ACHN (cell line): ENCODE data around the gene PLD4.

Source experiments
- DNase-seq: peaks from one replicate; pipeline ENCODE4 v3.0.0-alpha.2; 2015
- in situ Hi-C: cut with HindIII; loops from 2 replicates; pipeline ENCODE4 v1.10.0; 2017; ENCODE audit warnings: low sequenced_read_pairs, low pct_ligation_motif_present, low pct_unique_long_range_greater_than_20kb

The PLD4 gene

DNA sequence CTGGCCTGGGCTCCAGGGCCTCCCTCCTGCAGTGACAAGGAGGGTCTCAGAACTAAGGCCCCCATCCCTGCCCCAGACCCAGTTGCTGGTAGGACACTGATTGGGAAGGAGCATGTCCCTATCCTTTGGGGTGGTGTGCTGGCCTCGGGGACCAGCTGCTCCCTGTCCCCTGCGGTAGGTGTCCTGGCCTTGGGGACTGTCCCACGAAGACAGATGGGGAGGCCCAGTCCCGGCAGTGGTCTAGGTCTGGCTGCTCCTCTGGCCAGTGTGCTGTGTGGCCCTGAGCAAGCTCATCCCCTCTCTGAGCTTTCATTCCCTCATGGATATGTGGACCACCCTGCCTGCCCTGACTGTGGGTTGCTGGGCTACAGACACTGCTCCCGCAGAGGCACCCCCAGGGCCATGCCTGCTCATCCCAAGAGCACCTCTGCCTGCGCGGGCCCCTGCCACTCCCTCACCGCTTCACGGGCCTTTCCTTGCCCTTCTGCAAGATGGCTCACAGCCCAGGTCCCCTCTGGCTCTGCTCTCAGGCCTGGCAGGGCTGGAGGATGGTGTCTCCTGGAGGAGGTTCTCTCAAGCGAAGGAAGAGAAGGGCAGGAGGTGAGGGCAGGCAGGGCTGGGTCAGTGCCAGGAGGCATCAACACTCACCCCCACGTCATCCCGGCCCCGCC lies 41.0 kb downstream of the PLD4 start:
- no peak for DNase-seq
- in situ Hi-C loops = no loop called here

DNA sequence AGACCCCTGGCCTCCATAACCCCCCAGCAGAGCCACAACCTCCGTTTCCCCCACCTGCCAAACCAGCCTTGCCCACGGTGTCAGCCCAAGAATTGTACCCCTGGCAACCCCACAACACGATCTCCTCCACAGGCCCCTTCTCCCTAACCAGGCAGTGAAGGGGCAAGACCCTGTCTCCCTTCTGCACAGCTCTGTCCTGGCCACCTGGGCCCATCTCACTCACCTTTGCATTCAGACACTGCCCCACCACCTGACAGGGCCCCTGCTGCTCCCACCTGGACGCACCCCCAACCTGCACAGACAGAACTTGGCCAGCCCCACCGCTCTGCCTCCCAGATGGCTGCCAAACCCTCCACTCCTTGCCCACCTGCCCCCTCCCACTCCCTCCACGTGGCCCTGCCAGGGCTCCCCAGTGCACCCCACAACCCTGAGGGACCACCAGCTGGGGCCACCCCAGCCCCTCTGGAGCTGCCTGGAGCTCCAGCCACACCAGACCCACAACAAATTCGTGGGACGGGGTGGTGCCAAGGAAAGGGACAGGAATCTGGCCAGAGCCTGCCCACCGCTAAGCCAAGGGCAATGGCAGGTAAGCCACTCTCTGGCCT lies 41.7 kb downstream of the PLD4 start:
- in situ Hi-C loops = no loop called here
- DNase-seq = no peak

DNA sequence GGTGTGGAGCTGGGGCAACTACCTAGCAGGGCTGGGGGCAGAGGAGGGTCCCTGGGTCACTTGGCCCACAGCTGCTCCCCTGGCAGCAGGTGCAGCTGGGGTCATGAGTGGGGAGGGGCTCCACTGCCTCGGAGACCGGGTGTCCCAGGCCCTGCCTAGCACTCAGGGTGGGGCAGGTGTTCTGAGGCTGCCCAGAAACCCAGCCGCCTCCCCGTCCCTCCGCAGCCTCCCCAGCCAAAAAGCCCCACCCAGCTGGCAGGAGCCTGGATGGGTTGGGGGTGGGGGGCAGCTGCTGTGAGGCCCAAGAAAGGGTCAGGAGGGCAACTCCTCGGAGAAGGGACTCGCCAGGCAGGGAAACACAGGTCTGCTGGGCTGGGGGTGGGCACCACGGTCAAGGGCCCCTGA lies 42.3 kb downstream of the PLD4 start:
- in situ Hi-C loops = no loop called here
- DNase-seq = no peak

DNA sequence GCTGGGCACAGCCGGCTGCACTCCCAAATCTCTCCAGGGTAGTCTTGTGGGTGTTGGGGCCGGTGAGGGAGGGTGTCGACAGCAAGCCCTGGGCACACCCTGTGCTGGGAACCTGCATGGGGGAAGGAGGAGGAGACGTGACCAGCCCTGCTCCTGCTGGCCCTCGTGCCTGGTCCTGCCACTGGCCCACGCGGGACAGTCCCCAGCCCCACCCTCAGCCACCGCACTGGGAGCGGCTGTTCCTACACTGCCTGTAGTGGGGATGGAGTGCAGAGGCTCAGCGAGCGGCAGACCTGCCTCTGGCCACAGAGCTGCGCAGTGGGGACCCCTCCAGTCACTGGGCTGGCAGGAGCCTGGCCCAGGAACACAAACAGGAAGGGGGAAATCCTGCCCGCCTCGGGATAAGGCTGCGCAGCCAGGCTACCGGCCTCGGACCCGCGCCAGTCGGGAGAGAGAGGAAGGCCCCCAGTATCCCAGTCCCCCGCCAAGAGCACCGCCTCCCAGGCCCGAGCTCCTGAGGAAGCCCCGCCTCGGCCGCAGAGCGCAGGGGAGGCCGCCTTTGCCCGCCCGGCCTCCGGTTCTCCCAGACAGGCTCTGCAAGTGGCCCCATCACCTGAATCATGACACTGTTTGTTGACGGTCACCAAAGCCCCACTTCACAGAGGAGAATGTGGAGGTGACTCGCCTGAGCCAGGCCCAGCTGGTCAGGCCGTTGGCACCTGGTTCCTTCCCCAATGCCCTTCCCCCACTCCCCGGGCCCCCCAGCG lies 42.9 kb downstream of the PLD4 start:
- no peak for DNase-seq
- in situ Hi-C loops = no loop called here

DNA sequence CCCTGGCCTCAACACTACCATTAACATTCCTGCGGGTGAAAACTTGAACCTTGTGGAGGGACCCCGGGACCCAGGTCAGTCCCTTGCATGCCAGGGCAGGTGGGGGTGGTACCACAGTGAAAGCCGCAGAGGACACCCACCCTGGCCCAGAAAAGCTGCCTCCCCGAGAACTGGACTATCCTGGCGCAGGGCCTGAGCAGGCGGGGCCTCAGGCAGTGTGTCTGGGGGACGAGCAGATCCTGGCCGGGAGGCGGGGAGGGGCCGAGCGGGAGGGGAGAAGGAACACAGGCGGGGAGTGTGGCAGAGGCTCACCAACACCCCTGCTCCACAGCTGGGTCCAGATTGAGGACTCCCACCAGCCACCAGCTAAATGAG lies 43.5 kb downstream of the PLD4 start:
- no peak for DNase-seq

DNA sequence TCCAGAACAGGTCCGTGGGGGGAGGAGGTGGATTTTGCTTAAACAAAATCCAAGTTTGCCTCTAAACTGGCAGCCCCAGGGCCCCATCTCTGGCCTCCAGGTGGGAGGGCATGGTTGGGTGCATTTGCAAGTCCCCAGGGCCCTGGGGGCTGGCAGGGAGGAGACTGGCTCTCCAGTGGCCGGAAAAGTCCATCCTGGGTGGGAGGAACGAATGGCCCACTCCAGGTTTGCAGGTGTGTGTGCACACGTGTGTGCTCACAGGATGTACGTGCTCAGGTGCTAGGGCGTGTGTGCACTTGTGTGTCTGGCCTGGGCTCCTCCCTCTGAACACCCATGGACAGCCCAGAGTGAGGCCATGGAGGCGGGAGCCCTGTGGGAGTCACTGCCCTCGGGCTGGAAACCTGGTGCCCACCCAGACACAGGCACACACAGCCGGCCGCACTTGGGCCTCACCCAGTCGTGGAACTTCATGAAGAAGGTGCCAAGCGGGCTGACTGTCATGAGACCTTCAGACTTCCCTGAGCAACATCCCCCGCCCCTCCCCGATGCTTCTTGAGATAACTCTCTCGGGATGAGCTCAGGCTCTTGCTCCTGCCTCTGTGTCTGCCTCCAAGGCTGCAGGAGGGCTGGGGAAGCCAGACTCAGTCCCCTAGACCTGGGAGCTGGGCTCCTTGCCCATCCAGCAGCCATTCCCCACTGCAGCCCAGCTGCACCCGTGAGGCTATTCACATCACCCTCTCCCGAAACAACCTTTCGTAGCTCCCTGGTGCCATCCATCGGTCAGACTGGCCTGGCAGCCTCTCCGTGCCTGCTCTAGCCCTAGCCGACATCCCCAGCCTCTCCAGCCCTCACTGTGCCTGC lies 44.1 kb downstream of the PLD4 start:
- in situ Hi-C loops = no loop called here
- DNase-seq = peak; percentile 15

More for the DNA sequence above, 43.5 kb downstream of the PLD4 start:
- in situ Hi-C loops = no loop called here

DNA sequence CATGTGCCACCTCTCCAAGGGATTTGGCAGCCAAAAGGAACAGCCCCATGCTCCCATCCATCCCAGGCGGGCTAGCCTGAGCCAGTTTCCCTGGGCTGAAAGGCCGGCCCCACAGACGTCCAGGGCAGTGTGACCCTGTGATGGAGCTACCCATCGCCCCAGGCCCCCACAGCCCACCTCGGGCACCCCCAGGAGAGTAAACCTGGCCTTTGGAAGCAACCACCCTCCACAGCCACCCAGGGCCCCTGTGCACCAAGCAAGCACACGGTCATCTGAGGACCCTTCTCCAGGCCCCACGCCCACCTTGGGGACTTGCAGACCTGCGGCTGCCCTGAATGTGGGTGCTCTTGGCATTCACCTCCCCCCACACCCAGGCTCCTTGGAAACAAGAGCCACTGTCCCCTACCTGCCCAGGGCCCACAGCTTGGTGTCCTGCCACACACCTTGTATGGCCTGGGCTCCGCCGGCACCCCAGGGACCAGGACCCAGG lies 45.1 kb downstream of the PLD4 start:
- no peak for DNase-seq
- in situ Hi-C loops = no loop called here

DNA sequence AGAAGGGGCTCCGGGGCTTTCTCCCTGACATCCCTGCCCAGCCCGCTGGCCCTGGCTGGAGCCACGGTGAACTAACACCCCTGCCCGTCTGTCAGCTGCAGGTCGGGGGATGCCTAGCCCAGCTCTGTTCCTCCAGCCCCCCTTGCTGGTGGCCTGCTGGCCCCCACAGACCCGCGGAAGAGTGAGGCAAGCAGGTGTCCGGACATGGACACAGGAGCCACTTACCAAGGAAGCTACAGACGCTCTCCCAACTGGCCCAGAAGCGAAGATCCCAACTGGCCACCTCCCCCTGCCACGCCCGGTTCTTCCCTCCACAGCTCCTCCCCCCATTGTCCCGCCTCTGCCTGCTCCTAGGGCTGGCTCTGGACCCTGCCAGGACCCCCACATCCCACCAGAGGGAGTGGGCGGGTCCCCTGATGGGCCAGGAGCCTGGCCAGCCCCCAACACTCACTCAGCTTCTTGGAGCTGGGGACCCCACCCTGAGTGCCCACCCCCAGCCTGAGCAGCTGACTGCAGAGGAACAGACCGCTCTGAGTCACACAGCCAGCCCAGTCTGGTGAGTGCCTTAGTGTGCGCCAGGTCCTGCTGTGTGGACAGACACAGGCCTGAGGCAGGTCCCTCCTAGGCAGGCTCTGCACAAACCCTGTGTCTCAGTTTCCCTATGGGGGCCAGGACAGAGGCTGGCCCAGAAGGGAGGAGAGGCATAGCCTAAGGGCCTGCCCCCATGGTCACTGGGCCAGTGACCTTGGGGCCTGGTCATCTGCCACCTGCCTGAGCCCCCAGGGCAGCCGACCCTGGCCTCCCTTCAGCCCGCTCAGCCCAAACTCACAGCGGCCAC lies 45.8 kb downstream of the PLD4 start:
- DNase-seq = peak; percentile 79
- in situ Hi-C loops = no loop called here

DNA sequence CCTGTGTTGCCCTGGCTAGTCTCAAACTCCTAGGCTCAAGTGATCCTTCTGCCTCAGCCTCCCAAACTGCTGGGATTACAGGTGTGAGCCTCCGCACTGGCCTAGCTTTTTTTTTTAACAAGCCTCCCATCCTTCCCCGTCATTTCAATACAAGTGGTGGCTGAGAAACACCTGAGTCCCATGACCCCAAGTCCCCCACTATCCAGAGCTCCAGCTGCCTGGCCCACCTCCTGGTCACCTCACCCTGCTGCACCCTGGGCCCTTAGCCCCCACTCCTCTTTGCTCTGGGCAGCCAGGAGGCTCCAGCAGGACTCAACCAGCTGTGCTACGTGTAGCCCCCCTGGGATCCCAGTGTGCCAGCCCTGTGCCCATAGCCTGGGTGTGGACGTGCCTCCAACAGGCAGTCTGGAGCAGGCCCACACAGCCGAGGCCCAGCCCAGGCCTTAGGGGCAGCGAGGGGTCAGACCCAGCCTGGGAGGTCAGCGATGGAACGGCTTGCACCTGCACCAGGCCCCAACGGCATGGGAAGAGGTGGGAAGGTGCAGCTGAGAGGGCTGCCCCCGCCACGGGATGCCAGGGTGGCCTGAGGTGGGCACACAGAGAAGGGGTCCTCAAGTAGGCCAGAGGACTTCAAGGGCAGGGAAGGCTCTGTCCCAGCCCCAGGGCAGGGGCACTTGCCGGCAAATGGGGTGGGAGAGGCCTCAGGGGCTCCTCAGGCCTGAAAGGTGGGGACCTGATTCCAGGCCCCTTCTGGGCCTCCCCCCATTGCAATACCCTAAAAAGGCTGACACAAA lies 47.0 kb downstream of the PLD4 start:
- in situ Hi-C loops = no loop called here
- no peak for DNase-seq

DNA sequence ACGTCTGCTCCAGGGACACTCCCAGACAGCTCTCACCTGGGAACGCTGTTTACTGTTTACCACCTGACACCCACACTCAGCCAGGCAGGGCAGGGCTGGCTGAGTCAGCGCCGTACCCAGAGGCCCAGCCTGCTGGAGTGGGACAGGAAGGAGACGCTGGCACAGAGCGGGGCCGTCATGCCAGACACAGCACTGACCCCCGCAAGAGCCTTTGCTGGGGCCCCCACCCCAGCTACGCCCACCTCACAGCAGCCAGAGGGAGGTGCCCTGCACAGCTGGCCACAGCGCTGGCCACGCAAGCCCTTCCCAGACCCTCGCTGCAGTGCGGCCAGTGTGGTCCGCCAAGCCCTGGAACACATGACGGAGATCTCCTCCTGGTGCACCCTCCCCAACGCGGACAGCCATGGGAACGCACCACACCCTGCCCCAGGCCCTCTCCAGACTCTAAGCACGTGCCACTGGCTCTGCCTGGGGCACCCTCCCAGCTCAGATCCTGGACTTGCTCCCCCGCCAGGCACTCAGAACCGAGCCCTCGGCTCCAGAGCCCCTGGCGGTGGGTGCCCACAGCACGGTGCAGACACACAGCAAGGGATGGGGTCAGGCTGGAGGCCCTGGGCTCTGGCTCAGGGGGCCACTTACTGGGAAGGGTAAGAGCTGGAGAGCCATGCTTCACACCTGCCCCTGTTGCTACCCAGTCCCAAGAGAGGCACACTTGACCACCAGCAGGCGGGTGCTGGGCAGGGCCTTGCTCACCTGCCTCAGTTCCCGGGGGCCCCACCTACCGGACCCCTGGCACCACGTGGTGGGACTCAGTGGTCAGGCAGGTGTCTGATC lies 47.8 kb downstream of the PLD4 start:
- in situ Hi-C loops = no loop called here
- DNase-seq = peak; percentile 60

DNA sequence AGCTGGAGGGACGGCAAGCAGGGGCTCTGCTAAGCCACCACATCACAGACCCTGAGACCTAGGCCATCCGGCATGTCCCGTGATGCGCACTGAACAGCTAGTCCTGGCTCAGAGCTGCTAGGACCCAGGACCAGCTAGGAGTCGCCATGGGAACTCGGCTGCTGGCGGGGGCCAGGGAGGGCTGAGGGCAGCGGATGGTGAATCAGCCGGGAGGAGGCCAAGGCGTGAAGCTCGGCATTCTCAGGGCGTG lies 48.4 kb downstream of the PLD4 start:
- peak; percentile 96 for DNase-seq
- in situ Hi-C loops = no loop called here

DNA sequence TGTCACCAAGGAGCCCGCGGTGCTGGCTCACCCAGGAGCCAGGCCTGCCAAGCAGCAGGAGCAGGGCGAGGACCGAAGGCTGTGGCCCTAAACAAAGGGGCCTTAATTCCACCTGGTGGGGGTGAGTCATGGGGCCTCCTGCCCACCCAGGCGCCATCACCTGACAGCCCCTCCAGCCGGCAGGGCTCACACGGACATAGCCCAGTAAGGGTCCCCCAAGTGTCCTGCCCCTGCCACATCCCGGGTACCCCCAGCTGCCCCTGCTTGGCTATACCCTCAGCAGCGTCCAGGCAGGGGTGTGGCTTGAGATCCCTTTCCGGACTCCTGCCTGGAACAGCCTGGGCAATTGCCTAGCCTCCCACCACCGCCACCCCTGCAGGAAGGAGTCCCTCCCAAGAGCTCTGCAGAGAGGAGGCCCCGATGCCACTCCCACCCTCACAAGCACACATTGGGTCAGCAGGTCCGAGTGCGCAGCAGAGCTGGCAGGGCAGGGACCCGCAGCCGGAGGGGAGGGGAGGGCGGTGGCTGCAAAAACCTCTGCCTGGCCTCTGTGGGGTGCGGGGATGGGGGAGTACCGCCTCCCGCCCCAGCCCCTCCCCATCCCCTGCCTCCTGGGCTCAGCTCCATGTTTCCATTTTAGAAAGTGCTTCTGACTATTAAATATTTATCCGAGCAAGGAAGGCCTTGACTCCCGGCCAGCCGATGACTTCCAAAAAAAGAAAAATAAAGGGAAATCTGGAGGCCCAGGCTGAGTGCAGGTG lies 48.9 kb downstream of the PLD4 start:
- in situ Hi-C loops = no loop called here

DNA sequence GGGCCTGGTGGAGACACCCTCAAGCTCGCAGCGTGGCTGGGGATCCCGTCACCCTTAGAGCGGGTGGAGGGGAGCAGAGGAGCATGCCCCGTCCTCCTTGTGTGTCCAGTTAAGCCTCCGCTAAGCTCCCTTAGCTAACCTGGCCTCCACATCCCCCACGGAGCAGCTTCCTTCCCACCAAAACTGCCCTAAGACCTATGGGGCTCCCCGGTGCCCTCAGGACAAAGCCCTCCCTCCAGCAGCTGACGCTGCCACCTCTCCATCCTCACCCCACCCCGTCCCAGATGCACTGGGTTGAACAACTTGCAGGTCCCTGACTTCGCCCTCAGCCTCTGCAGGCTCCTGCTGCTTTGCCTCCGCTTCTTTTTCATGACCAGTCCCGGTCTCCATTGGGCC lies 49.5 kb downstream of the PLD4 start:
- in situ Hi-C loops = no loop called here
- DNase-seq = no peak

More for the DNA sequence above, 48.9 kb downstream of the PLD4 start:
- DNase-seq = peak; percentile 82

DNA sequence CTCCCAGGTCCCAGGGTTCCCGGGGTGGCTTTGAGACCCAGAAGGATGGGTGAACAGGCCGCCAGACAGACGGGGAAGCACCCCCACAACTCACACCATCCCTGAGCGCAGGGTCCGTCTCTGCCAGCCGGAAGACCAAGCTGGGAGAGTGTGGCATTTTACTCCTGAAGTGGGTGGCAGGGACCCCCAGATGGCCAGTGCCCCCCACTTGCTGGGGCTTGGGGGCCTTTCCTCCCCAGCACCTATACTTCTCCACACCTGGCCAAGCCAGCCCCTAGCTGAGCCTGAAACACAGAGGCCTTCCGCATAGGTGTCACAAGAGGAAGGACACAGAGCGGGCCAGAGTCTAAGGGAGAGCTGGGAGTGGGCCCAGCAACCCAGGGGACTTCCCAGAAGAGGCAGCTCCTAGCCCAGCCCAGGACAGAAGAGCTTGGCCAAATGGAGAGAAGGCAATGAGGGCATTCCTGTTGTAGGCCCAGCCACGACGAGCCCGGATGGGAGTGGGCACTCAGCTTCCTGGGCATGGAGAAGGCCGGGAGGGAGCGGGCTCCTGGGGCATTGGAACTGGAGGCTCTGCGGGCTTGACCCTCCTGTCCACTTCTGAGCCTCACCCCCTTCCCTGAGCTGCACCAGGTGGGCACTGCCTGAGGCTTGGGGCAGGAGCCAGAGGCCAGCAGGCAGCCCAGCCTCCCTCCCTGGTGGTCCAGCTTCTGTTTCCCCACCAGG lies 50.1 kb downstream of the PLD4 start:
- no peak for DNase-seq
- in situ Hi-C loops = no loop called here

DNA sequence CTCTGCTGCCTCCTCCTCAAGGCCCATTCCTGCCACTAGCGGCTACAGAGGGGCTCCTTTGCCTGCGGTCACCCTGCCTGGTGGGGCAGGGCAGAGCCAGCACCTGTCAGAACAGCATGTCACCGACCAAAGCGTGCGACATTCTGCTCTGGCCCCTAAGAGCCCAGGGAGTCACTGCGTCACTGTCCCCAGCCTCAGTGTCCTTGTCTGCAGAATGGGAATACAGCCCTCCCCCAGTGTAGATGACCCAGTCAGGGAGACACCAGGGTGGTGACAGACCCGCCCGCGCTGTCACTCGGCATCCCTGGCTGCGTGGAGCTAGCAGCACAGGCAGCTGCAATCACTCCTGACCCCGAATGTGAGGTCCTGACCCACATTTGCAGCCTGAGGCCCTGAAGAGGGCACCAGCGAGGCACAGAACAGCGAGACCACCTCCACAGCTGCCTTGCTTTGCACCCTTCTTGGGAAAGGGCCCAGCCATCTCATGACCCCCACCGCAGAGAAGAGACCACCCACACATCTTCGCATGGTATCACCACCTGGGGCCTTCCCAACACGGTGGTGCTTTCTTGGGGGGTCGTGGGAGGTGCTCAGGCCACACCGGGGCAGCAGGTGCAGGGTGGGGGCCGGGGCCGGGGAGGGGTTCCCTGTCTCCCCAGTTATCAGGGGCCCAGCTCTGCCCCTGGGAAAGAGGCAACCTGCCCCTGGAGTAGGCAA lies 51.0 kb downstream of the PLD4 start:
- no peak for DNase-seq

More for the DNA sequence above, 51.0 kb downstream of the PLD4 start:
- in situ Hi-C loops = no loop called here
